GM19023 (cell line): ENCODE measurements around the gene DACT3.

ENCODE experiments used
- ATAC-seq: cut with Tn5 transposase; IDR thresholded peaks from one replicate; pipeline ENCODE4 v1.9.1; 2021; ENCODE audit warnings: mild to moderate bottlenecking, moderate library complexity; ENCODE audit not compliant: unreplicated experiment

DACT3 gene

GRCh38 chr19:46616631-46617322 lies 44.2 kb downstream of the DACT3 start:
- ATAC-seq, result no peak

GRCh38 chr19:46615966-46616365 lies 45.0 kb downstream of the DACT3 start:
- no peak for ATAC-seq

- no peak for ATAC-seq
Measured at GRCh38 chr19:46614114-46614722, 46.8 kb downstream of the DACT3 start.

- no peak for ATAC-seq
Measured at GRCh38 chr19:46613525-46613924, 47.5 kb downstream of the DACT3 start.

GRCh38 chr19:46611776-46612175 lies 49.2 kb downstream of the DACT3 start:
- no peak for ATAC-seq

- no peak for ATAC-seq
Measured at GRCh38 chr19:46610851-46611770, 49.9 kb downstream of the DACT3 start.

GRCh38 chr19:46610413-46610775 lies 50.6 kb downstream of the DACT3 start:
- ATAC-seq, result no peak

- ATAC-seq, result no peak
Measured at GRCh38 chr19:46609511-46610412, 51.2 kb downstream of the DACT3 start.

- ATAC-seq, result no peak
Measured at GRCh38 chr19:46608581-46609345, 52.2 kb downstream of the DACT3 start.

GRCh38 chr19:46608178-46608577 lies 52.8 kb downstream of the DACT3 start:
- ATAC-seq, result no peak

GRCh38 chr19:46607448-46607841 lies 53.5 kb downstream of the DACT3 start:
- ATAC-seq, result no peak

GRCh38 chr19:46606681-46607447 lies 54.1 kb downstream of the DACT3 start:
- ATAC-seq, result no peak

GRCh38 chr19:46606019-46606418 lies 55.0 kb downstream of the DACT3 start:
- no peak for ATAC-seq

GRCh38 chr19:46605356-46605821 lies 55.6 kb downstream of the DACT3 start:
- ATAC-seq, result no peak

- no peak for ATAC-seq
Measured at GRCh38 chr19:46604781-46605355, 56.1 kb downstream of the DACT3 start.

- ATAC-seq, result no peak
Measured at GRCh38 chr19:46603752-46604231, 57.2 kb downstream of the DACT3 start.

GRCh38 chr19:46603195-46603637 lies 57.8 kb downstream of the DACT3 start:
- no peak for ATAC-seq

- no peak for ATAC-seq
Measured at GRCh38 chr19:46602392-46603194, 58.4 kb downstream of the DACT3 start.
